HepG2 (cell line): ENCODE results near the gene PDZRN4. TPM values are rescaled to one million over a fixed set of nuclear protein-coding genes. Genes with fewer than 3 reads are reported as not detected.

Experiments
- ATAC-seq: fragments of 200-7000 bp; cut with Tn5 transposase; 3 replicates; pipeline ENCODE4 v1.9.1; 2020; ENCODE audit warnings: mild to moderate bottlenecking, moderate library complexity
- BruUV-seq: library from RNA; stranded (reverse); fragments of 400-500 nt; replicated peaks from 2 replicates; lab custom pipeline; 2021; lab: Mats Ljungman, UMichigan
- CTCF ChIA-PET: fragments of 300-600 bp; formaldehyde crosslinking; extraction: SDS; loops from one replicate; lab custom pipeline; 2021; ENCODE audit warnings: low total read pairs, inconsistent platforms, low intra/inter-chr PET ratio; lab: Yijun Ruan, JAX
- POLR2A ChIA-PET: fragments of 350-600 bp; sonication (Branson Sonifier 250); formaldehyde crosslinking; loops from one replicate; lab custom pipeline; 2020; ENCODE audit warnings: antibody characterized with exemption, inconsistent platforms; lab: Yijun Ruan, JAX
- DNase-seq: peaks from one replicate; pipeline ENCODE4 v3.0.0-alpha.2; 2015; ENCODE audit warnings: low spot score
- FAIRE-seq: peaks from 3 replicates; lab custom pipeline; 2011; peaks lifted over from hg19 to GRCh38; lab: Jason Lieb, UNC
- H2AFZ ChIP-seq: one replicate; pipeline ENCODE4 v1.6.1; 2011; ENCODE audit warnings: low read length, inconsistent platforms
- H3K27ac ChIP-seq: fragments of 300-600 bp; 3 replicates; pipeline ENCODE4 v1.8.0; 2011; ENCODE audit warnings: mixed run types, mild to moderate bottlenecking, mixed read lengths, low read length, inconsistent platforms; ENCODE audit not compliant: insufficient read depth; ENCODE audit errors: extremely low read length
- H3K27me3 ChIP-seq, 2 experiments: fragments of 200-600 bp in 1 of 2; 2 replicates in 1 of 2; 3 replicates in 1 of 2; pipeline versions ENCODE4 v1.6.0 to v1.8.0; 2011; ENCODE audit warnings: low read length in 2 of 2, mild to moderate bottlenecking in 2 of 2, moderate library complexity in 2 of 2, inconsistent platforms in 1 of 2; ENCODE audit not compliant: insufficient read depth in 2 of 2, control insufficient read depth in 1 of 2
- H3K36me3 ChIP-seq, 2 experiments: fragments of 200-600 bp in 1 of 2; replicated peaks in 1 of 2; 2 replicates in 1 of 2; 3 replicates in 1 of 2; pipeline versions ENCODE4 v1.5.1 to v1.8.0; 2011; ENCODE audit warnings: low read length in 2 of 2, inconsistent platforms in 1 of 2; ENCODE audit not compliant: insufficient read depth in 2 of 2, control insufficient read depth in 1 of 2
- H3K4me1 ChIP-seq: 2 replicates; pipeline ENCODE4 v1.5.1; 2012; ENCODE audit warnings: low read length, inconsistent platforms; ENCODE audit not compliant: insufficient read depth
- H3K4me2 ChIP-seq: 2 replicates; pipeline ENCODE4 v1.6.0; 2011; ENCODE audit warnings: low read depth, low read length, inconsistent platforms
- H3K4me3 ChIP-seq, 3 experiments: fragments of 200-600 bp in 1 of 3; sonication (generic), shearing (Covaris generic) in 1 of 3; replicated peaks in 1 of 3; 2 replicates each; pipeline ENCODE4 v1.5.1; 2011 to 2016; ENCODE audit warnings: low read length in 3 of 3, inconsistent platforms in 2 of 3, low read depth in 2 of 3, mild to moderate bottlenecking in 2 of 3, control low read depth in 1 of 3, mixed read lengths in 1 of 3; ENCODE audit not compliant: insufficient read depth in 1 of 3
- H3K79me2 ChIP-seq: one replicate; pipeline ENCODE4 v1.6.1; 2011; ENCODE audit warnings: low read length, inconsistent platforms; ENCODE audit not compliant: insufficient read depth
- H3K9ac ChIP-seq: 2 replicates; pipeline ENCODE4 v1.6.0; 2011; ENCODE audit warnings: mild to moderate bottlenecking, low read depth, low read length, inconsistent platforms; ENCODE audit not compliant: insufficient read depth
- H3K9me3 ChIP-seq: 2 replicates; pipeline ENCODE4 v1.5.1; 2012; ENCODE audit warnings: mild to moderate bottlenecking, low read length
- H4K20me1 ChIP-seq: 2 replicates; pipeline ENCODE4 v1.6.0; 2011; ENCODE audit warnings: inconsistent platforms, mild to moderate bottlenecking, low read length, moderate library complexity; ENCODE audit not compliant: insufficient read depth
- KLF13 ChIP-seq: sonication (generic); formaldehyde crosslinking; IDR thresholded peaks from 2 replicates; pipeline ENCODE4 v1.4.0; 2020; ENCODE audit warnings: mild to moderate bottlenecking, missing genetic modification reagents
- MAFF ChIP-seq: IDR thresholded peaks from 2 replicates; pipeline ENCODE4 v1.6.1; 2011; ENCODE audit warnings: low read depth, low read length, improper control_type of control experiment
- MAFK ChIP-seq, 2 experiments: IDR thresholded peaks in 1 of 2; conservative IDR thresholded peaks in 1 of 2; 2 replicates each; pipeline ENCODE4 v1.6.1; 2011; ENCODE audit warnings: improper control_type of control experiment in 2 of 2, low read length in 2 of 2
- PHF5A ChIP-seq: IDR thresholded peaks from one replicate; pipeline ENCODE4 v1.6.1; 2018; ENCODE audit warnings: low read depth, missing genetic modification reagents; ENCODE audit not compliant: unreplicated experiment
- SKI ChIP-seq: fragments of 450-650 bp; IDR thresholded peaks from one replicate; pipeline ENCODE4 v1.6.1; 2018; ENCODE audit warnings: mild to moderate bottlenecking; ENCODE audit not compliant: partially characterized antibody
- SOX6 ChIP-seq, 2 experiments: fragments of 450-650 bp in 1 of 2; sonication (generic) in 1 of 2; formaldehyde crosslinking in 1 of 2; IDR thresholded peaks; 2 replicates each; pipeline versions ENCODE4 v1.4.0 to v1.6.1; 2017 to 2020; ENCODE audit warnings: antibody characterized with exemption in 1 of 2, mild to moderate bottlenecking in 1 of 2, missing genetic modification reagents in 1 of 2
- SP4 ChIP-seq: sonication (generic); formaldehyde crosslinking; IDR thresholded peaks from 2 replicates; pipeline ENCODE4 v1.8.1; 2023; ENCODE audit warnings: mild to moderate bottlenecking, missing genetic modification reagents
- ZNF101 ChIP-seq: sonication (generic); formaldehyde crosslinking; IDR thresholded peaks from 2 replicates; pipeline ENCODE4 v1.4.0; 2020; ENCODE audit warnings: mild to moderate bottlenecking, low read depth, missing genetic modification reagents, borderline replicate concordance
- ZNF160 ChIP-seq: sonication (generic); formaldehyde crosslinking; IDR thresholded peaks from 2 replicates; pipeline ENCODE4 v1.8.0; 2022; ENCODE audit warnings: mild to moderate bottlenecking, inconsistent platforms, missing genetic modification reagents
- ZNF230 ChIP-seq: sonication (generic); formaldehyde crosslinking; IDR thresholded peaks from 2 replicates; pipeline ENCODE4 v1.4.0; 2020; ENCODE audit warnings: mild to moderate bottlenecking, missing genetic modification reagents
- ZNF263 ChIP-seq: sonication (generic); formaldehyde crosslinking; IDR thresholded peaks from 2 replicates; pipeline ENCODE4 v1.4.0; 2020; ENCODE audit warnings: missing genetic modification reagents
- ZNF468 ChIP-seq: sonication (generic); formaldehyde crosslinking; IDR thresholded peaks from 2 replicates; pipeline ENCODE4 v1.8.0; 2022; ENCODE audit warnings: mild to moderate bottlenecking, moderate library complexity, missing genetic modification reagents
- WGBS: methylation state at CpG from one replicate; pipeline ENCODE4 v1.1.6; 2017; ENCODE audit warnings: low lambda C conversion rate; 5-methylcytosine and 5-hydroxymethylcytosine counted together
- in situ Hi-C: cut with HindIII; loops from 2 replicates; pipeline ENCODE4 v1.10.0; 2017; ENCODE audit warnings: low pct_unique_long_range_greater_than_20kb; ENCODE audit not compliant: extremely low pct_ligation_motif_present
- intact Hi-C: fragments of 100-400 bp; cut with micrococcal nuclease; formaldehyde crosslinking; loops from one replicate; pipeline ENCODE4 v1.10.0; 2022; ENCODE audit not compliant: unreplicated experiment
- polyA plus RNA-seq, 8 experiments: library from polyadenylated mRNA; depleted of rRNA in 3 of 8; stranded (reverse) in 7 of 8; unstranded in 1 of 8; fragments of >200 nt; fragmentation: Illumina TruSeq in 4 of 8; extraction: Trizol in 4 of 8; gene quantifications; 2 replicates each; pipeline versions ENCODE4 v1.2.1 to v1.2.3, GENCODE V29; 2011 to 2016; ENCODE audit warnings: low read depth in 4 of 8, missing spikeins in 1 of 8, mixed read lengths in 1 of 8; ENCODE audit not compliant: insufficient read depth in 1 of 8
- total RNA-seq, 5 experiments: library from RNA; depleted of rRNA; stranded (reverse); fragments of >200 nt; fragmentation: Illumina TruSeq; extraction: Trizol; gene quantifications; 2 replicates each; pipeline ENCODE4 v1.2.3, GENCODE V29; 2016; ENCODE audit warnings: low read depth in 1 of 5
- TF ChIP-seq, protein P1 (sequence below): sonication (generic); formaldehyde crosslinking; IDR thresholded peaks from 2 replicates; pipeline ENCODE4 v1.4.0; 2020; ENCODE audit warnings: missing genetic modification reagents

The PDZRN4 gene
- total and polyA plus RNA-seq, 2 of the 13 experiments (the other 11 are each of a cell fraction or from before 2014, with no cell fraction given): not detected

DNA sequence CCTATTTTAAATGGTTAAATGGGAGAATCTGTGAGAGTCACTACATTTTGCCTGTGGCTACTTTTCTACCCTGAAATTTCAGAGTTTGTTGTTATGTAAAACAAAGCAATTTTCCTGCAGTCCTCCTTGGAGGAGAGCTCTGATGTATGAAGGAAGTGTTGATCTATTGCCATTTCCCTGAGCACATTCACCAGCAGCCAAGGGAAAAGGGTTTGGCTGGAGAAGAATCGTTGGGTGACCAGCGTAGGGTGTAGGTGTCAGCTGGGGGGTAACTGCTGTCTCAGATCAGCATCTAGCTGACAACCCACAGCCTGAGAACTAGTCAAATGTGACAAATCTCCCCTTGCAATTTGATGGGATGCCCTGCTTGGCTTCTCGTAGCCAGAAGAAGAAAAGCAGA is 230.5 kb downstream of the PDZRN4 start (continued):
- TF ChIP-seq, protein P1, sequence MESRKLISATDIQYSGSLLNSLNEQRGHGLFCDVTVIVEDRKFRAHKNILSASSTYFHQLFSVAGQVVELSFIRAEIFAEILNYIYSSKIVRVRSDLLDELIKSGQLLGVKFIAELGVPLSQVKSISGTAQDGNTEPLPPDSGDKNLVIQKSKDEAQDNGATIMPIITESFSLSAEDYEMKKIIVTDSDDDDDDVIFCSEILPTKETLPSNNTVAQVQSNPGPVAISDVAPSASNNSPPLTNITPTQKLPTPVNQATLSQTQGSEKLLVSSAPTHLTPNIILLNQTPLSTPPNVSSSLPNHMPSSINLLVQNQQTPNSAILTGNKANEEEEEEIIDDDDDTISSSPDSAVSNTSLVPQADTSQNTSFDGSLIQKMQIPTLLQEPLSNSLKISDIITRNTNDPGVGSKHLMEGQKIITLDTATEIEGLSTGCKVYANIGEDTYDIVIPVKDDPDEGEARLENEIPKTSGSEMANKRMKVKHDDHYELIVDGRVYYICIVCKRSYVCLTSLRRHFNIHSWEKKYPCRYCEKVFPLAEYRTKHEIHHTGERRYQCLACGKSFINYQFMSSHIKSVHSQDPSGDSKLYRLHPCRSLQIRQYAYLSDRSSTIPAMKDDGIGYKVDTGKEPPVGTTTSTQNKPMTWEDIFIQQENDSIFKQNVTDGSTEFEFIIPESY (CRISPR knock-in tag): no peak
- no peak for TF ChIP-seq SP4 (CRISPR knock-in tag)
- no peak for TF ChIP-seq SOX6 (IDR thresholded peaks at IDR 0.05)
- TF ChIP-seq SOX6 (CRISPR knock-in tag; IDR thresholded peaks at IDR 0.05): no peak
- TF ChIP-seq ZNF468 (CRISPR knock-in tag): no peak
- TF ChIP-seq ZNF263: no peak

DNA sequence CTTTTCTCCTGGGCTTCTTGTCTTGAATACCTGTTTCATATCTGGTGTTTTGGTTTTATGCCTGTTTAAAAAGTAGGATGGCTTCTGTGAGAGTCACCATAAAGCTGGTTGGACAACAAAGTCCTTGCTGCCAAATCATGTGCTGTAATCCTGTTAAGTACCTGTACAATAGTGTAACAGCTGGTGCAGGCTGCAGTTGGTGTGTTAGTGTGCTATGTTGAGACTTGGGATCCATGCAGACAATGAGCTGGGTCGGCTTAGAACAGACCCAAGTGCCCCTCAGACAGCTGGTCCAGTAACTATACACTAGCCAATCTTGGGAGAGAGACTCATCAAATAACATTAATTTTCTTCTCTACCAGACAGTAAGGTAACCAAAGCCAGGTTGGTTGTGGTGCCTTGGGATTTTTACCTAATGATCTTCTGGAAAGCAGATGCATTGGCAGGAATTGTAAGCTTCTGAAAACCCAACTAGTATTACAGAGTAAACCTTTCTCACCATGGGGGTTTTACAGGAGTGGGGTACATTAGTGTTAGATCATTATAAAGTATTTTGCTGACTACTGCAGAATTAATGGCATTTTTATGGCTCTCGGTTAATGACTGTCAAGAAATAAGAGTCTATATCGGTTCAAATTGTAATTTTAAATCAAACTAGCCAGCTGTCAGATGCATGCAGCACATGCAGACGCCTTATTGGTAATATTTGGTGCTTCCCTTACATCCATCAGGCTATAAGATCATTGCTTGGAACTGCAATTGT is 231.2 kb downstream of the PDZRN4 start:
- H3K79me2 ChIP-seq: no peaks in the 10 kb centered on the region
- no peak overlapping the region for H3K9ac ChIP-seq
- no peak overlapping the region for H3K4me2 ChIP-seq
- POLR2A ChIA-PET: no interaction called here
- CTCF ChIA-PET: no interaction called here
- BruUV-seq: no TSS peak
- ATAC-seq: no peak
- H2AFZ ChIP-seq: no peak overlapping the region
- TF ChIP-seq ZNF101 (CRISPR knock-in tag) (no peak), SKI (no peak), ZNF160 (CRISPR knock-in tag) (no peak), KLF13 (CRISPR knock-in tag) (no peak), MAFF (peak; percentile 83), ZNF230 (CRISPR knock-in tag) (no peak), PHF5A (CRISPR knock-in tag) (no peak), MAFK (conservative IDR thresholded peaks at IDR 0.05 in 1 of 2, IDR thresholded peaks at IDR 0.05 in 1 of 2; ENCODE audit: low read length in 2 of 2) (peak; percentile 74 to 91)
- H4K20me1 ChIP-seq: no peaks in the 10 kb centered on the region
- 0% methylated on average over 3 of the region's 4 CpGs for WGBS
- FAIRE-seq: no peak
- H3K9me3 ChIP-seq: no peaks in the 10 kb centered on the region
- in situ Hi-C loops (no loop called here), intact Hi-C loops (no loop called here)
- no peak for DNase-seq
- no peak overlapping the region for H3K4me3 ChIP-seq
- no peaks in the 10 kb centered on the region for H3K36me3 ChIP-seq
- no peaks in the 10 kb centered on the region for H3K4me1 ChIP-seq
- no peak overlapping the region for H3K27ac ChIP-seq
- no peaks in the 10 kb centered on the region for H3K27me3 ChIP-seq
